K562 (cell line): ENCODE data around the gene ACSS2. TPM values are rescaled to one million over a fixed set of nuclear protein-coding genes. Genes with fewer than 3 reads are reported as not detected.

Experiments
- ATAC-seq: fragments of 200-7000 bp; cut with Tn5 transposase; 3 replicates; pipeline ENCODE4 v1.9.1; 2020; ENCODE audit warnings: moderate library complexity
- BruUV-seq: library from RNA; stranded (reverse); fragments of 400-500 nt; replicated peaks from 2 replicates; lab custom pipeline; 2021; lab: Mats Ljungman, UMichigan
- CTCF ChIA-PET: fragments of 300-600 bp; formaldehyde crosslinking; extraction: SDS; loops from one replicate; lab custom pipeline; 2021; ENCODE audit warnings: low intra/inter-chr PET ratio; lab: Yijun Ruan, JAX
- POLR2A ChIA-PET: fragments of 300-600, 350-650 bp; sonication (Branson Sonifier 250); formaldehyde crosslinking; extraction: SDS; loops from one replicate; lab custom pipeline; 2021; ENCODE audit warnings: antibody characterized with exemption, inconsistent platforms; lab: Yijun Ruan, JAX
- DNase-seq, 4 experiments: peaks; one replicate each; pipeline versions ENCODE4 v3.0.0 to v3.0.0-alpha.2; 2011 to 2018; ENCODE audit warnings: low spot score in 3 of 4, mixed read lengths in 3 of 4; ENCODE audit errors: extremely low read depth in 1 of 4
- FAIRE-seq: peaks from 2 replicates; lab custom pipeline; 2011; peaks lifted over from hg19 to GRCh38; lab: Jason Lieb, UNC
- H2AFZ ChIP-seq: 2 replicates; pipeline ENCODE4 v1.6.0; 2011; ENCODE audit warnings: low read depth, low read length, control low read depth, inconsistent platforms
- H3K27ac ChIP-seq: fragments of 200-600 bp; 3 replicates; pipeline ENCODE4 v1.8.0; 2011; ENCODE audit warnings: low read depth, mild to moderate bottlenecking, control low read depth, inconsistent platforms, low read length, moderate library complexity, mixed read lengths; ENCODE audit errors: extremely low read depth
- H3K27me3 ChIP-seq, 2 experiments: fragments of 300-600 bp in 1 of 2; 2 replicates in 1 of 2; 3 replicates in 1 of 2; pipeline versions ENCODE4 v1.6.0 to v1.8.0; 2011; ENCODE audit warnings: inconsistent platforms in 2 of 2, low read length in 2 of 2, mild to moderate bottlenecking in 1 of 2, mixed read lengths in 1 of 2, moderate library complexity in 1 of 2; ENCODE audit not compliant: control insufficient read depth in 2 of 2, insufficient read depth in 2 of 2
- H3K36me3 ChIP-seq: fragments of 300-600 bp; 3 replicates; pipeline ENCODE4 v1.8.0; 2011; ENCODE audit warnings: mild to moderate bottlenecking, low read length, inconsistent platforms; ENCODE audit not compliant: control insufficient read depth, insufficient read depth
- H3K4me1 ChIP-seq, 2 experiments: fragments of 200-600 bp in 1 of 2; replicated peaks in 1 of 2; 2 replicates in 1 of 2; 3 replicates in 1 of 2; pipeline versions ENCODE4 v1.5.1 to v1.8.0; 2011; ENCODE audit warnings: inconsistent platforms in 2 of 2, low read length in 2 of 2, mild to moderate bottlenecking in 1 of 2, mixed read lengths in 1 of 2, moderate library complexity in 1 of 2; ENCODE audit not compliant: control insufficient read depth in 2 of 2, insufficient read depth in 2 of 2
- H3K4me2 ChIP-seq: 2 replicates; pipeline ENCODE4 v1.6.1; 2011; ENCODE audit warnings: low read length, control low read depth, inconsistent platforms, mixed read lengths; ENCODE audit not compliant: insufficient read depth
- H3K4me3 ChIP-seq: fragments of 200-600 bp; sonication (generic), shearing (Covaris generic); 2 replicates; pipeline ENCODE4 v1.5.1; 2016; ENCODE audit warnings: control low read depth, inconsistent platforms
- H3K79me2 ChIP-seq: fragments of 200-600 bp; 3 replicates; pipeline ENCODE4 v1.8.0; 2011; ENCODE audit warnings: low read length, inconsistent platforms; ENCODE audit not compliant: control insufficient read depth, insufficient read depth
- H3K9ac ChIP-seq, 2 experiments: 2 replicates each; pipeline versions ENCODE4 v1.6.0 to v1.6.1; 2011; ENCODE audit warnings: low read depth in 2 of 2, low read length in 2 of 2, control low read depth in 1 of 2, inconsistent platforms in 1 of 2, mild to moderate bottlenecking in 1 of 2, mixed read lengths in 1 of 2; ENCODE audit not compliant: insufficient read depth in 1 of 2
- H3K9me1 ChIP-seq: one replicate; pipeline ENCODE4 v1.6.0; 2011; ENCODE audit warnings: inconsistent platforms, mild to moderate bottlenecking, low read length, moderate library complexity; ENCODE audit not compliant: control insufficient read depth, insufficient read depth
- H3K9me3 ChIP-seq: replicated peaks from 2 replicates; pipeline ENCODE4 v1.5.1; 2011; ENCODE audit warnings: low read depth, low read length, inconsistent platforms; ENCODE audit not compliant: control insufficient read depth, insufficient read depth
- H4K20me1 ChIP-seq: replicated peaks from 2 replicates; pipeline ENCODE4 v1.6.1; 2011; ENCODE audit warnings: low read length, inconsistent platforms, mixed read lengths; ENCODE audit not compliant: control insufficient read depth, insufficient read depth
- ADNP ChIP-seq: fragments of 200-800 bp; sonication (Bioruptor generic); IDR thresholded peaks from 2 replicates; pipeline ENCODE4 v1.6.1; 2016; ENCODE audit warnings: missing genetic modification characterization, missing compliant biosample characterization
- FOSL1 ChIP-seq: fragments of 200-800 bp; sonication (Bioruptor generic); conservative IDR thresholded peaks from 2 replicates; pipeline ENCODE4 v1.6.1; 2016; ENCODE audit warnings: missing genetic modification characterization, missing compliant biosample characterization
- FOXK2 ChIP-seq, 2 experiments: fragments of 450-650 bp; IDR thresholded peaks in 1 of 2; conservative IDR thresholded peaks in 1 of 2; 2 replicates each; pipeline ENCODE4 v1.6.1; 2016; ENCODE audit warnings: low read depth in 2 of 2, mild to moderate bottlenecking in 1 of 2
- GATA2 ChIP-seq: sonication (generic); formaldehyde crosslinking; IDR thresholded peaks from 2 replicates; pipeline ENCODE4 v1.4.0; 2020; ENCODE audit warnings: mild to moderate bottlenecking, missing genetic modification reagents
- KLF10 ChIP-seq: fragments of 250-450 bp; sonication (Bioruptor Pico); IDR thresholded peaks from 2 replicates; pipeline ENCODE4 v1.6.1; 2021; ENCODE audit warnings: matching md5 sums
- NFE2 ChIP-seq: IDR thresholded peaks from 2 replicates; pipeline ENCODE4 v1.6.1; 2014; ENCODE audit warnings: antibody characterized with exemption, low read depth
- SNIP1 ChIP-seq: fragments of 450-650 bp; IDR thresholded peaks from 2 replicates; pipeline ENCODE4 v1.7.1; 2017; ENCODE audit warnings: low read depth, mild to moderate bottlenecking
- SPI1 ChIP-seq: IDR thresholded peaks from 2 replicates; pipeline ENCODE4 v1.6.1; 2011; ENCODE audit warnings: low read depth, low read length, control low read depth, borderline replicate concordance
- TAL1 ChIP-seq: fragments of 450-650 bp; IDR thresholded peaks from 2 replicates; pipeline ENCODE4 v1.6.1; 2016; ENCODE audit warnings: mild to moderate bottlenecking
- TBL1XR1 ChIP-seq, 2 experiments: IDR thresholded peaks; 2 replicates each; pipeline ENCODE4 v1.6.1; 2012; ENCODE audit warnings: improper control_type of control experiment in 2 of 2, low read length in 2 of 2, mild to moderate bottlenecking in 1 of 2
- TEAD4 ChIP-seq, 2 experiments: sonication (generic) in 1 of 2; formaldehyde crosslinking in 1 of 2; IDR thresholded peaks; 2 replicates each; pipeline versions ENCODE4 v1.6.1 to v1.8.0; 2012 to 2022; ENCODE audit warnings: borderline replicate concordance in 1 of 2, inconsistent platforms in 1 of 2, low read length in 1 of 2, mild to moderate bottlenecking in 1 of 2, missing genetic modification reagents in 1 of 2
- ZNF274 ChIP-seq: IDR thresholded peaks from 2 replicates; pipeline ENCODE4 v1.6.1; 2011; ENCODE audit warnings: low read depth, mild to moderate bottlenecking, low read length, moderate library complexity, borderline replicate concordance
- ZNF444 ChIP-seq: fragments of 250-450 bp; sonication (Bioruptor Pico); IDR thresholded peaks from 2 replicates; pipeline ENCODE4 v1.4.0; 2020; ENCODE audit warnings: mild to moderate bottlenecking, moderate library complexity
- WGBS: fragments of 100-300 bp; shearing (Covaris generic); methylation state at CpG from one replicate; pipeline ENCODE4 v1.1.6; 2016; ENCODE audit warnings: low coverage, mixed read lengths; ENCODE audit not compliant: insufficient coverage; ENCODE audit errors: missing lambda C conversion rate; 5-methylcytosine and 5-hydroxymethylcytosine counted together
- in situ Hi-C: fragments of 300-500 bp; cut with MboI; formaldehyde crosslinking; loops from 4 replicates; pipeline ENCODE4 v1.15.0; 2018; ENCODE audit warnings: inconsistent platforms, mixed read lengths
- intact Hi-C: fragments of 100-400 bp; cut with micrococcal nuclease; formaldehyde crosslinking; loops from 2 replicates; pipeline ENCODE4 v1.14.2; 2022
- polyA plus RNA-seq, 8 experiments: library from polyadenylated mRNA; depleted of rRNA in 4 of 8; stranded (reverse) in 5 of 8; unstranded in 3 of 8; fragments of >200 nt; fragmentation: Nextera tagmentation in 2 of 8; fragmentation: Illumina TruSeq in 1 of 8; extraction: Ambion mirVana in 2 of 8; extraction: Trizol in 1 of 8; gene quantifications; 2 replicates each; pipeline versions ENCODE4 v1.2.1 to v1.2.3, GENCODE V29; 2011 to 2014; ENCODE audit warnings: inconsistent platforms in 1 of 8, missing spikeins in 1 of 8
- total RNA-seq, 7 experiments: library from RNA; depleted of rRNA in 6 of 7; stranded (reverse); fragments of >200 nt in 6 of 7; fragmentation: Illumina TruSeq in 2 of 7; extraction: Trizol in 2 of 7; gene quantifications; 2 replicates each; pipeline versions ENCODE4 v1.2.1 to v1.2.3, GENCODE V29; 2011 to 2021; ENCODE audit warnings: low replicate concordance in 1 of 7
- TF ChIP-seq, protein P1 (sequence below): fragments of 450-650 bp; IDR thresholded peaks from 2 replicates; pipeline ENCODE4 v1.6.1; 2016; ENCODE audit warnings: mild to moderate bottlenecking
- TF ChIP-seq, protein P2 (sequence below): fragments of 250-450 bp; sonication (Bioruptor Pico); IDR thresholded peaks from 2 replicates; pipeline ENCODE4 v1.9.0; 2021; ENCODE audit warnings: mild to moderate bottlenecking

Gene ACSS2
- total and polyA plus RNA-seq, 9 of the 15 experiments (the other 6 are each of a cell fraction or from before 2014, with no cell fraction given) = 21.9 to 246 (median 66.2) TPM

DNA sequence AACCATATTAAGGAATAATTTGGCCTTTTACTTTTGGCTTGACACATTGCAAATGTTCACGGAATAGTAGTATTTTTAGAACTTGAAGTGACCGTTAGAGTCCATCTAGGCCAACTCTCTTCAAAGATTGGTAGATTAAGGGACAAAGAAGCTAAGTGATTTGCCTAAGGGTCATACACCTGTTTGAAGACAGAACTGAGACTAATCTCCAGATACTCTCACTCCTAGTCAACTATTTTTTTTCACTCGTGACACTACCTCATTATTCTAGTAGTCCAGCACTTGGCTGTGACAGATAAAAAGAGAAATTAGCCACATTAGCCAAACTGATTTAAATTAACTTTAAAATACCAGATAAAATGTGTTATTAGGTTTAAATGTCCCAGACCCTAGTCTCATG is 10.6 kb downstream of the ACSS2 start:
- no peak for FAIRE-seq

DNA sequence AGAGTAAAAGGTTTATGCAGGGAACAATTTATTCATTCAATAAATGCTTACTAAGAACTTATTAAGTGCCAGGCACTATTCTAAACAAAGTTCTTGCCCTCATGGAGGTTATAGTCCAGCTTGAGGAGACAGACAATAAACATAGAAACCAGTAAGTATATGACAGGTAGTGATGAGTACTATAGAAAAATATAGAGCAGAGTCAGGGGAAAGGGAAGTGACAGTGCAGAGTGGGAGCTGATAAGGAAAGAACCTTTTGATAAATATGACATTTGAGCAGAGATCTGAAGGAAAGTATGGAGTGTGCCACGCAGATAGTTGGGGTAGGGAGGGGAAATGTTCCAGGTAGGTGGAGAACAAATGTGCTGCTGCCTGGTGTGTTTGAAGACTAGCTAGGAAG is 12.1 kb downstream of the ACSS2 start:
- ATAC-seq = peak; percentile 82
- POLR2A ChIA-PET = interaction anchor here (1.0 to 3.2 kb wide), 5 partner anchors 10 to 854 kb away, joined by 3 to 14 read pairs (median 6); partner anchors contain the start of genes ACSS2 and RBM39
- in situ Hi-C loops (no loop called here), intact Hi-C loops (no loop called here)
- peaks cover 69% of the 10 kb centered on the region for H3K36me3 ChIP-seq
- CTCF ChIA-PET = no interaction called here
- peak overlapping the region; percentile 17; the same call in 1 of the 2 replicates for H3K4me2 ChIP-seq
- DNase-seq = peak; percentile 25 to 83 (median 50)
- peaks cover 39% of the 10 kb centered on the region; the same call in 2 of the 3 replicates for H3K79me2 ChIP-seq
- no peaks in the 10 kb centered on the region for H4K20me1 ChIP-seq
- peaks cover 12% of the 10 kb centered on the region for H3K9me3 ChIP-seq
- 0% methylated on average over 1 of the region's 1 CpG for WGBS
- peak overlapping the region in 1 of 2 experiments; percentile 24; a peak in 1 of 4 replicates for H3K9ac ChIP-seq
- no peak overlapping the region for H2AFZ ChIP-seq
- no peak overlapping the region for H3K4me3 ChIP-seq
- peak; percentile 82 for FAIRE-seq
- H3K27me3 ChIP-seq = no peaks in the 10 kb centered on the region
- H3K4me1 ChIP-seq = peaks cover 5 to 28% of the 10 kb centered on the region in 2 experiments; a peak in 4 of 5 replicates
- H3K9me1 ChIP-seq = no peaks in the 10 kb centered on the region
- peak overlapping the region; percentile 68 for H3K27ac ChIP-seq
- BruUV-seq = no TSS peak
- TF ChIP-seq, protein P1, sequence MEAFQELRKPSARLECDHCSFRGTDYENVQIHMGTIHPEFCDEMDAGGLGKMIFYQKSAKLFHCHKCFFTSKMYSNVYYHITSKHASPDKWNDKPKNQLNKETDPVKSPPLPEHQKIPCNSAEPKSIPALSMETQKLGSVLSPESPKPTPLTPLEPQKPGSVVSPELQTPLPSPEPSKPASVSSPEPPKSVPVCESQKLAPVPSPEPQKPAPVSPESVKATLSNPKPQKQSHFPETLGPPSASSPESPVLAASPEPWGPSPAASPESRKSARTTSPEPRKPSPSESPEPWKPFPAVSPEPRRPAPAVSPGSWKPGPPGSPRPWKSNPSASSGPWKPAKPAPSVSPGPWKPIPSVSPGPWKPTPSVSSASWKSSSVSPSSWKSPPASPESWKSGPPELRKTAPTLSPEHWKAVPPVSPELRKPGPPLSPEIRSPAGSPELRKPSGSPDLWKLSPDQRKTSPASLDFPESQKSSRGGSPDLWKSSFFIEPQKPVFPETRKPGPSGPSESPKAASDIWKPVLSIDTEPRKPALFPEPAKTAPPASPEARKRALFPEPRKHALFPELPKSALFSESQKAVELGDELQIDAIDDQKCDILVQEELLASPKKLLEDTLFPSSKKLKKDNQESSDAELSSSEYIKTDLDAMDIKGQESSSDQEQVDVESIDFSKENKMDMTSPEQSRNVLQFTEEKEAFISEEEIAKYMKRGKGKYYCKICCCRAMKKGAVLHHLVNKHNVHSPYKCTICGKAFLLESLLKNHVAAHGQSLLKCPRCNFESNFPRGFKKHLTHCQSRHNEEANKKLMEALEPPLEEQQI = 0 out of 2 replicates have a peak, but pooled peaks have one; percentile 51
- TF ChIP-seq TBL1XR1 (IDR thresholded peaks at IDR 0.05; ENCODE audit: low read length in 2 of 2) (peak in 1 of 2 experiments; percentile 67; a peak in 2 of 4 replicates), ADNP (peak; percentile 73), TAL1 (peak; percentile 83), FOSL1 (tag) (0 out of 2 replicates have a peak, but pooled peaks have one; percentile 20), ZNF444 (CRISPR knock-in tag) (no peak), SNIP1 (no peak), SPI1 (peak; percentile 54; the same call in 1 of the 2 replicates), TEAD4 (IDR thresholded peaks at IDR 0.05; ENCODE audit: low read length) (peak; percentile 70), TEAD4 (CRISPR knock-in tag; IDR thresholded peaks at IDR 0.05; ENCODE audit: borderline replicate concordance) (no peak), FOXK2 (conservative IDR thresholded peaks at IDR 0.05 in 1 of 2, IDR thresholded peaks at IDR 0.05 in 1 of 2; ENCODE audit: low read depth in 2 of 2) (peak; percentile 46 to 80; a peak in 3 of 4 replicates), GATA2 (peak; percentile 51)

More for the DNA sequence above, 10.6 kb downstream of the ACSS2 start:
- H3K27ac ChIP-seq = no peak overlapping the region
- no peak overlapping the region for H3K4me2 ChIP-seq
- POLR2A ChIA-PET = interaction anchor here (0.6 to 3.2 kb wide), 4 partner anchors 11 to 729 kb away, joined by 3 to 14 read pairs (median 4); partner anchors contain the start of genes ACSS2 and SPAG4
- H3K9me3 ChIP-seq = peaks cover 12% of the 10 kb centered on the region
- intact Hi-C loops (no loop called here), in situ Hi-C loops (no loop called here)
- ATAC-seq (no peak), DNase-seq (no peak)
- TF ChIP-seq, protein P2, sequence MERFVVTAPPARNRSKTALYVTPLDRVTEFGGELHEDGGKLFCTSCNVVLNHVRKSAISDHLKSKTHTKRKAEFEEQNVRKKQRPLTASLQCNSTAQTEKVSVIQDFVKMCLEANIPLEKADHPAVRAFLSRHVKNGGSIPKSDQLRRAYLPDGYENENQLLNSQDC (CRISPR knock-in tag) = no peak
- TF ChIP-seq ZNF274 (no peak), NFE2 (no peak), KLF10 (CRISPR knock-in tag) (no peak)
- peaks cover 7 to 28% of the 10 kb centered on the region in 2 experiments; a peak in 4 of 5 replicates for H3K4me1 ChIP-seq
- H2AFZ ChIP-seq = no peak overlapping the region
- WGBS = 75% methylated on average over 3 of the region's 3 CpGs
- H3K9me1 ChIP-seq = no peaks in the 10 kb centered on the region
- CTCF ChIA-PET = no interaction called here
- no TSS peak for BruUV-seq
- H3K27me3 ChIP-seq = no peaks in the 10 kb centered on the region
- peaks cover 27% of the 10 kb centered on the region; the same call in 2 of the 3 replicates for H3K79me2 ChIP-seq
- H4K20me1 ChIP-seq = no peaks in the 10 kb centered on the region
- H3K4me3 ChIP-seq = no peak overlapping the region
- H3K36me3 ChIP-seq = peaks cover 73% of the 10 kb centered on the region
- H3K9ac ChIP-seq = no peak overlapping the region
